ENCODE data around the gene MBD5. TPM values are rescaled to one million over a fixed set of nuclear protein-coding genes. Genes with fewer than 3 reads are reported as not detected.

MBD5 gene
- total RNA-seq, 4 donors from 2014 or later = 51.2 to 85.9 (median 72.6) TPM

DNA sequence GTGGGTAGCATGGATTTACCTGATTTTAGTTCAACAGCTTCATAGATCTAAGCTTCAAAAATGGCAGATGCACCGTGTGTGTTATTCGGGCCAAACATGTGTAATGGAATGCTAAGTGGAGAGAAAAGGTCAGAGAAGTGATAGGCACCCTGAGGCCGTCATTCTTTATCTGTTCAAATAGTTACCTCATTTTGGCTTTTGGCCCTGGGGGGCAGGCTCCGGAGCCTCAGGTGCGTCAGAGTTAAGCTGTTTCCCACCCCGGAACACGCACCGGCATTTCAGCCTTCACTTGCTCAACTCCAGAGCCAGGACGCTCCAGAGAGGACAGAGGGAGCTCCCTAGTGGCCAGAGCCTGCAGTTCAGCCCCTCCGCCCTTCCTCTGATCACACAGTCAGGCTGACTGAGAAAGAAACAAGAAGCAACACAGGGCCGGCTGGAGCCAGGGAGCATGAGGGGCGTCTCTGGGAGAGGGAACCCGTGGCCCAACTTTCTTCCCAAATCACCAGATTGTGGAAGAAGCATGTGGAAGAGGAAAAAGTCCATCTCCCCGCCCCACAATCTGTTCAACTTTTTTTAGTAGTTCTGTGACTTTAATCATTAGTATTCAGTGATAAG lies 488.5 kb downstream of the MBD5 start:
- Histone ChIP-seq H3K9me3 (no peaks in the 10 kb centered on the region), H3K36me3 (no peaks in the 10 kb centered on the region), H3K27me3 (no peaks in the 10 kb centered on the region), H3K27ac (no peak overlapping the region), H3K4me3 (replicated peaks in 1 of 3) (no peak overlapping the region), H3K4me1 (peaks cover 10 to 21% of the 10 kb centered on the region in 2 donors)
- WGBS, 2 donors = 8 to 16% methylated on average over 14 of the region's 14 CpGs
- TF ChIP-seq, protein P1, sequence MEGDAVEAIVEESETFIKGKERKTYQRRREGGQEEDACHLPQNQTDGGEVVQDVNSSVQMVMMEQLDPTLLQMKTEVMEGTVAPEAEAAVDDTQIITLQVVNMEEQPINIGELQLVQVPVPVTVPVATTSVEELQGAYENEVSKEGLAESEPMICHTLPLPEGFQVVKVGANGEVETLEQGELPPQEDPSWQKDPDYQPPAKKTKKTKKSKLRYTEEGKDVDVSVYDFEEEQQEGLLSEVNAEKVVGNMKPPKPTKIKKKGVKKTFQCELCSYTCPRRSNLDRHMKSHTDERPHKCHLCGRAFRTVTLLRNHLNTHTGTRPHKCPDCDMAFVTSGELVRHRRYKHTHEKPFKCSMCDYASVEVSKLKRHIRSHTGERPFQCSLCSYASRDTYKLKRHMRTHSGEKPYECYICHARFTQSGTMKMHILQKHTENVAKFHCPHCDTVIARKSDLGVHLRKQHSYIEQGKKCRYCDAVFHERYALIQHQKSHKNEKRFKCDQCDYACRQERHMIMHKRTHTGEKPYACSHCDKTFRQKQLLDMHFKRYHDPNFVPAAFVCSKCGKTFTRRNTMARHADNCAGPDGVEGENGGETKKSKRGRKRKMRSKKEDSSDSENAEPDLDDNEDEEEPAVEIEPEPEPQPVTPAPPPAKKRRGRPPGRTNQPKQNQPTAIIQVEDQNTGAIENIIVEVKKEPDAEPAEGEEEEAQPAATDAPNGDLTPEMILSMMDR (IDR thresholded peaks at IDR 0.05) = peak; percentile 63 to 92 (median 84)
- TF ChIP-seq POLR2A (IDR thresholded peaks at IDR 0.05) = no peak
- peak; percentile 80 to 86 for DNase-seq
- intact Hi-C loops (cut with DNase I) = no loop called here

DNA sequence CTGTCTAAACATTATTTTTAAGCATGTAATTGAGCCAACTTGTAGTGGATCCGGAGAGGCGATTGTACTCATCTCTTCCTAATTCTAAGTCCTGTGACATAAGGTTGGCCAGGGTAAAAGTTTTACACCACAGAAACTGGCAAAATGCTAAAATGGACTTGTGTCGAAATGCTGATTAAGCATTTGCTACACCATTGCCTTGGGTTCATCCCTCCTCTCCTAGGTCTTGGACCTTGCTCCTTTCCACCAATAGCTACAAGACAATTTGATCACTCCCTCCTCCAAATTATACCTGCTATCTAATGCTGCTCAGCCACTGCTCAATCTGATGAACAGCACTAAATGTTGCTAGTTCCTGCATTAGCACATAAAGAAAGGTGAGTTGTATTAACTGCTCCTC lies 491.0 kb downstream of the MBD5 start:
- peaks cover 10 to 21% of the 10 kb centered on the region in 2 donors for H3K4me1 ChIP-seq
- TF ChIP-seq, protein P1 (IDR thresholded peaks at IDR 0.05) = no peak
- no peak for TF ChIP-seq POLR2A (IDR thresholded peaks at IDR 0.05)
- no peak overlapping the region for H3K27ac ChIP-seq
- H3K36me3 ChIP-seq = no peaks in the 10 kb centered on the region
- no peaks in the 10 kb centered on the region for H3K9me3 ChIP-seq
- 62 to 77% methylated on average over 3 of the region's 3 CpGs for WGBS, 2 donors
- DNase-seq = no peak
- H3K27me3 ChIP-seq = no peaks in the 10 kb centered on the region
- intact Hi-C loops (cut with DNase I) = no loop called here
- no peak overlapping the region for H3K4me3 ChIP-seq (replicated peaks in 1 of 3)

DNA sequence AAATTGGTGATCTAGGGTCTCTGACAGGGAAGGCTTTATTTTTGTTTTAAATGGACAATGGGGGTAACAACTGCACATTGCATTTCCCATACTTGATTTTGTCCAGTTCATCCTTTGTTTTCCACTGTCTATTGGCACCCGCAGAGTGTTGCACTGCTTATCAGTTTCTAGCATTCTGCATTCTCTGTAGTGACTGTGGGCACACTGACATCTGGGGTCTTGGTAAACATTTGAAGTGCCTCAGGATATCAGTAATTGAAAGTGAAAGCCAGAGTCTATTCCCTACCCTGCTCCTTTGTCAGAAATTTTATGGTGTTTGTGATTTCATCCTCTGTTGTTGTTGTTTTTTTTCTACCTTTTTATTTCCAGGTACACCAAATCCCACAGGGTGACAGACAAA lies 491.6 kb downstream of the MBD5 start:
- H3K36me3 ChIP-seq = no peaks in the 10 kb centered on the region
- 86 to 95% methylated on average over 1 of the region's 1 CpG for WGBS, 2 donors
- intact Hi-C loops (cut with DNase I) = no loop called here
- H3K4me1 ChIP-seq = peaks cover 10 to 21% of the 10 kb centered on the region in 2 donors
- no peaks in the 10 kb centered on the region for H3K9me3 ChIP-seq
- no peak overlapping the region for H3K27ac ChIP-seq
- no peak overlapping the region for H3K4me3 ChIP-seq (replicated peaks in 1 of 3)
- DNase-seq = no peak
- no peaks in the 10 kb centered on the region for H3K27me3 ChIP-seq
- TF ChIP-seq, protein P1 (IDR thresholded peaks at IDR 0.05) = no peak
- TF ChIP-seq POLR2A (IDR thresholded peaks at IDR 0.05) = no peak

DNA sequence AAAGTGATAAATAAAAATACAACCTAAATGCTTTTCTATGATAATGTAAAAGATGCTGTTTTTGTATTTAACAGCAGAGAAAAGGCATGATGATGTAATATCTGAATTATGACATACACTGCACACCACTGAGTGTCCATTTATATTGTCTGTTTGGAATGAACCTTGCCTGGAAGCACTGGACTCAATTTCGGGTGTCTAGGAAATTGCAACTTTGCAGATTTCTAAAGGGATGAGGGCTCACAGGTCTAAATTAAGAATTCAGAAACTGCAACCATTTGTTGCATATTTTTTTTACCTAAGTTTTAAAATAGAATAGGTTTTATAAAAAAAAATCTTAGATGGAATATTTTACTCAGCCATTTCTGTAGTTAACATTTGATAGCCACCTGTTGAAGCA lies 492.5 kb downstream of the MBD5 start:
- Histone ChIP-seq H3K9me3 (no peaks in the 10 kb centered on the region), H3K36me3 (no peaks in the 10 kb centered on the region), H3K4me3 (replicated peaks in 1 of 3) (no peak overlapping the region), H3K4me1 (peaks cover 10 to 21% of the 10 kb centered on the region in 2 donors), H3K27me3 (no peaks in the 10 kb centered on the region), H3K27ac (no peak overlapping the region)
- WGBS, 2 donors = 86 to 91% methylated on average over 1 of the region's 1 CpG
- TF ChIP-seq, protein P1 (IDR thresholded peaks at IDR 0.05) = no peak
- TF ChIP-seq POLR2A (IDR thresholded peaks at IDR 0.05) = no peak
- no peak for DNase-seq
- intact Hi-C loops (cut with DNase I) = no loop called here

DNA sequence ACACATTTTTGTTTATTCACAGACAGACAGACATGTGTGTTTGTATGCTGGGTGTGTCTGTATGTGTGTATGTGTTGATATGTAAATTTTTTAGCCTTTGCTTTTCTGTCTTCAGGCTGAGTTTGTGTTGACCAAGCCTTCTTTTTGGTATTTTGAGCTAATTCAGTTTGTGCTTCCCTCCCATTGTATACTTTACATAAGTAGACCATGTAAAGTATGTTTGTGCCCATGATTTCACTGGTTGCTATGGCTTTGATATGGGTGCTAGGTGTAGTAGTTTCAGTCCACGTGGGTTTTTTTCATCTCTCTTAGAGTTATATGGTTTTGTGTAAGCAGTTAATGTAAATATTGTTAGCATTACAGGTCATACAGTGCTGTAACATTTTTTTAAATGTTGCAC lies 494.2 kb downstream of the MBD5 start:
- H3K36me3 ChIP-seq = no peaks in the 10 kb centered on the region
- H3K4me1 ChIP-seq = peaks cover 5 to 13% of the 10 kb centered on the region in 2 donors
- no peak overlapping the region for H3K4me3 ChIP-seq (replicated peaks in 1 of 3)
- TF ChIP-seq, protein P1 (IDR thresholded peaks at IDR 0.05) = no peak
- TF ChIP-seq POLR2A (IDR thresholded peaks at IDR 0.05) = no peak
- WGBS, 2 donors = 91 to 94% methylated on average over 1 of the region's 1 CpG
- no peak for DNase-seq
- no peaks in the 10 kb centered on the region for H3K27me3 ChIP-seq
- intact Hi-C loops (cut with DNase I) = no loop called here
- no peaks in the 10 kb centered on the region for H3K9me3 ChIP-seq
- no peak overlapping the region for H3K27ac ChIP-seq

Measured in thyroid gland (tissue), 4 donors.